ENCODE measurements around the gene AGAP2. TPM values are rescaled to one million over a fixed set of nuclear protein-coding genes. Genes with fewer than 3 reads are reported as not detected.
"Not testable (repeated sequence)": the region's sequence is repeated elsewhere in the genome, so short reads cannot be mapped to it uniquely, and the experiment has no call there.

Gene AGAP2
- total RNA-seq, 1 experiment from 2014 or later = 0.19 TPM

GRCh38 chr12:57777367-57777766 lies 38.8 kb upstream of the AGAP2 start:
- BruUV-seq (replicated peaks) = no TSS peak
- peaks cover 15% of the 10 kb centered on the region for H3K36me3 Mint-ChIP-seq (ENCODE audit: insufficient read depth, unreplicated experiment)
- peaks cover 28% of the 10 kb centered on the region for H3K4me1 Mint-ChIP-seq (ENCODE audit: insufficient read depth, unreplicated experiment)
- H3K27me3 Mint-ChIP-seq (ENCODE audit: insufficient read depth, unreplicated experiment) = no peaks in the 10 kb centered on the region
- H3K9me3 Mint-ChIP-seq (ENCODE audit: unreplicated experiment) = no peaks in the 10 kb centered on the region
- no peak overlapping the region for H3K4me3 Mint-ChIP-seq (ENCODE audit: unreplicated experiment)
- CTCF ChIA-PET = no interaction called here
- TF ChIP-seq CTCF (IDR thresholded peaks at IDR 0.05; ENCODE audit: unreplicated experiment) = no peak
- intact Hi-C loops (cut with micrococcal nuclease) = no loop called here
- no peak for DNase-seq (ENCODE audit: unreplicated experiment)
- POLR2A ChIA-PET = no interaction called here
- no peak overlapping the region for H3K27ac Mint-ChIP-seq (ENCODE audit: low read depth, unreplicated experiment)

- no peak for DNase-seq (ENCODE audit: unreplicated experiment)
- ChIA-PET POLR2A (interaction anchor here (0.7 kb wide), 1 partner anchor 69 kb away, joined by 3 read pairs; no protein-coding TSS in a partner anchor), CTCF (interaction anchor here (0.6 to 0.9 kb wide), 2 partner anchors 16 to 193 kb away, joined by 5 read pairs; no protein-coding TSS in a partner anchor)
- Mint-ChIP-seq H3K27ac (ENCODE audit: low read depth, unreplicated experiment) (no peak overlapping the region), H3K4me3 (ENCODE audit: unreplicated experiment) (no peak overlapping the region), H3K36me3 (ENCODE audit: insufficient read depth, unreplicated experiment) (peaks cover 12% of the 10 kb centered on the region), H3K9me3 (ENCODE audit: unreplicated experiment) (no peaks in the 10 kb centered on the region), H3K4me1 (ENCODE audit: insufficient read depth, unreplicated experiment) (peaks cover 26% of the 10 kb centered on the region), H3K27me3 (ENCODE audit: insufficient read depth, unreplicated experiment) (no peaks in the 10 kb centered on the region)
- no TSS peak for BruUV-seq (replicated peaks)
- intact Hi-C loops (cut with micrococcal nuclease) = no loop called here
- no peak for TF ChIP-seq CTCF (IDR thresholded peaks at IDR 0.05; ENCODE audit: unreplicated experiment)
These were observed 37.7 kb upstream of the AGAP2 start for GRCh38 chr12:57776247-57776587.

GRCh38 chr12:57775563-57776246 lies 37.2 kb upstream of the AGAP2 start:
- intact Hi-C loops (cut with micrococcal nuclease) = no loop called here
- no peaks in the 10 kb centered on the region for H3K27me3 Mint-ChIP-seq (ENCODE audit: insufficient read depth, unreplicated experiment)
- peaks cover 29% of the 10 kb centered on the region for H3K4me1 Mint-ChIP-seq (ENCODE audit: insufficient read depth, unreplicated experiment)
- H3K9me3 Mint-ChIP-seq (ENCODE audit: unreplicated experiment) = no peaks in the 10 kb centered on the region
- H3K36me3 Mint-ChIP-seq (ENCODE audit: insufficient read depth, unreplicated experiment) = peaks cover 12% of the 10 kb centered on the region
- no peak for DNase-seq (ENCODE audit: unreplicated experiment)
- no TSS peak for BruUV-seq (replicated peaks)
- no peak overlapping the region for H3K27ac Mint-ChIP-seq (ENCODE audit: low read depth, unreplicated experiment)
- CTCF ChIA-PET = interaction anchor here (0.6 to 1.8 kb wide), 4 partner anchors 13 to 43 kb away, joined by 3 to 5 read pairs (median 4); partner anchors contain the start of gene AVIL
- TF ChIP-seq CTCF (IDR thresholded peaks at IDR 0.05; ENCODE audit: unreplicated experiment) = peak; percentile 17
- POLR2A ChIA-PET = interaction anchor here (0.5 to 1.1 kb wide), 3 partner anchors 19 to 455 kb away, joined by 3 read pairs; no protein-coding TSS in a partner anchor
- H3K4me3 Mint-ChIP-seq (ENCODE audit: unreplicated experiment) = no peak overlapping the region

- Mint-ChIP-seq H3K4me1 (ENCODE audit: insufficient read depth, unreplicated experiment) (peaks cover 36% of the 10 kb centered on the region), H3K27me3 (ENCODE audit: insufficient read depth, unreplicated experiment) (no peaks in the 10 kb centered on the region), H3K27ac (ENCODE audit: low read depth, unreplicated experiment) (no peak overlapping the region), H3K4me3 (ENCODE audit: unreplicated experiment) (no peak overlapping the region), H3K9me3 (ENCODE audit: unreplicated experiment) (no peaks in the 10 kb centered on the region), H3K36me3 (ENCODE audit: insufficient read depth, unreplicated experiment) (peaks cover 12% of the 10 kb centered on the region)
- POLR2A ChIA-PET = interaction anchor here (0.6 to 3.4 kb wide), 6 partner anchors 7 to 184 kb away, joined by 3 to 39 read pairs (median 3); partner anchors contain the start of genes PIP4K2C and TSFM
- no peak for TF ChIP-seq CTCF (IDR thresholded peaks at IDR 0.05; ENCODE audit: unreplicated experiment)
- BruUV-seq (replicated peaks) = no TSS peak
- intact Hi-C loops (cut with micrococcal nuclease) = no loop called here
- DNase-seq (ENCODE audit: unreplicated experiment) = no peak
- CTCF ChIA-PET = interaction anchor here (0.6 to 1.8 kb wide), 5 partner anchors 10 to 44 kb away, joined by 3 to 5 read pairs (median 3); partner anchors contain the start of gene AVIL
These were observed 36.5 kb upstream of the AGAP2 start for GRCh38 chr12:57775044-57775443.

DNA sequence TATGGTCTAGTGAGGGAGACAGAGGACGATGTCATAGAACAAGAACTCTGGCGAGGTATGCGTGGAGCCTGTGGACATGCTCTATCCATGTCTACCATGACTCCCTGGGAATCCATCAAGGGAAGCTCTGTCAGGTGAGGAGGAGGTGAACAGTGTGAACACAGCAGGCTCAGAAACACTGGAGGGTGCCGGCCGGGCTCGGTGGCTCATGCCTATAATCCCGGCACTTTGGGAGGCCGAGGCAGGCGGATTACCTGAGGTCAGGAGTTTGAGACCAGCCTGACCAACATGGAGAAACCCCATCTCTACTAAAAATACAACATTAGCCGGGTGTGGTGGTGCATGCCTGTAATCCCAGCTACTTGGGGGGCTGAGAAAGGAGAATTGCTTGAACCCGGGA lies 36.1 kb upstream of the AGAP2 start:
- DNase-seq (ENCODE audit: unreplicated experiment); H3K27ac Mint-ChIP-seq (ENCODE audit: low read depth, unreplicated experiment); intact Hi-C loops (cut with micrococcal nuclease); H3K9me3 Mint-ChIP-seq (ENCODE audit: unreplicated experiment); BruUV-seq (replicated peaks); H3K4me3 Mint-ChIP-seq (ENCODE audit: unreplicated experiment); H3K27me3 Mint-ChIP-seq (ENCODE audit: insufficient read depth, unreplicated experiment): not testable (repeated sequence)
- CTCF ChIA-PET = interaction anchor here (0.6 to 1.8 kb wide), 4 partner anchors 8 to 28 kb away, joined by 3 to 8 read pairs (median 4); partner anchors contain the start of gene TSFM
- Mint-ChIP-seq H3K4me1 (ENCODE audit: insufficient read depth, unreplicated experiment) (peaks cover 37% of the 10 kb centered on the region), H3K36me3 (ENCODE audit: insufficient read depth, unreplicated experiment) (peaks cover 12% of the 10 kb centered on the region)
- POLR2A ChIA-PET = interaction anchor here (0.6 to 3.4 kb wide), 7 partner anchors 7 to 183 kb away, joined by 3 to 39 read pairs (median 3); partner anchors contain the start of genes PIP4K2C and TSFM

Data from MCF 10A (cell line).